Measurements from ENCODE around the gene SF3A1.

Gene SF3A1

DNA sequence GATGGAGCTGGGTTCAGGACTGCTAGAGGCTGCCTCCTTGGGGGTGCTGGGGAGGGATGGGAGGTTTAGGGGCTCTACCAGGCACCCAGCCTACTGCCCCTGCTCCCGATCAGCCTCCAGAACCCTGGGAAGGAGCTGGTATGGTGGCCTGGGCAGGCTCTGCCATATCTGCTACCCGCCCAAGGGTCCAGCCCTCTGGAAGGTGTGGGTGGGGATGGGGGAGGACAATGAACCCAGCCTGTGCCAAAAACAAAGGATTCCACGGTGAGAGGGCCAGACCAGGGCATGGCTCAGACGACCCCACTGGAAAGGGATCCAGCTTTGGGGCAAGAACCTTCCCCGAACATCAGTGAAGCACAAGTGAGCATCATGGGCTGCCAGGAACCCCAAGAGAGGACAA is 70.4 kb downstream of the SF3A1 start:
- FAIRE-seq (no peak), DNase-seq (ENCODE audit: insufficient read length, low spot score) (no peak)
- TF ChIP-seq POU2F2 (IDR thresholded peaks at IDR 0.05; ENCODE audit: low read depth, low read length), result no peak
- TF ChIP-seq PAX5 (IDR thresholded peaks at IDR 0.05; ENCODE audit: insufficient read depth, low read length, severe bottlenecking), result no peak
- no peak for TF ChIP-seq SPI1 (IDR thresholded peaks at IDR 0.05; ENCODE audit: low read depth, low read length)
- no peak for TF ChIP-seq POLR2AphosphoS5 (IDR thresholded peaks at IDR 0.05; ENCODE audit: low read depth, low read length)
- no peak for TF ChIP-seq TAF1 (IDR thresholded peaks at IDR 0.05; ENCODE audit: low read depth, low read length)
- TF ChIP-seq POLR2A (IDR thresholded peaks at IDR 0.05; ENCODE audit: low read depth, low read length), result no peak

DNA sequence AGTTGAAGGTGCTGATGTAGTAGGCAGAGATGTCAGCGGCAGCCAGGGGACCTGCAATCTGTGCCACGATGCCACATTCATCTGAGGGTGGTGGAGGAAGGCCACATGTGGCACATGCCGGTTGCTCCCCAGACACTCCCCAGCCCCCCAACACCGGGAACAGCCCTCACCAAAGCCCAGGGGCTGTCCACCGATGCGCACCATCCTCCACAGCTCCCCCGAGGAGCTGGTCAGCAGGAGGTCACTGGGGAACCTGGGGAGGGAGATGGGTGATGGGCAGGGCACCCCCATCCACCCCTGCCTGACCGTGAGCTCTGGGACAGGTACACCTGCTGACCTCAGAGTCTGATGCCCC is 70.9 kb downstream of the SF3A1 start:
- FAIRE-seq, result no peak
- TF ChIP-seq POU2F2 (IDR thresholded peaks at IDR 0.05; ENCODE audit: low read depth, low read length), result no peak
- TF ChIP-seq SPI1 (IDR thresholded peaks at IDR 0.05; ENCODE audit: low read depth, low read length), result no peak
- TF ChIP-seq TAF1 (IDR thresholded peaks at IDR 0.05; ENCODE audit: low read depth, low read length), result no peak
- no peak for TF ChIP-seq POLR2A (IDR thresholded peaks at IDR 0.05; ENCODE audit: low read depth, low read length)
- TF ChIP-seq POLR2AphosphoS5 (IDR thresholded peaks at IDR 0.05; ENCODE audit: low read depth, low read length), result no peak
- no peak for TF ChIP-seq PAX5 (IDR thresholded peaks at IDR 0.05; ENCODE audit: insufficient read depth, low read length, severe bottlenecking)
- no peak for DNase-seq (ENCODE audit: insufficient read length, low spot score)

DNA sequence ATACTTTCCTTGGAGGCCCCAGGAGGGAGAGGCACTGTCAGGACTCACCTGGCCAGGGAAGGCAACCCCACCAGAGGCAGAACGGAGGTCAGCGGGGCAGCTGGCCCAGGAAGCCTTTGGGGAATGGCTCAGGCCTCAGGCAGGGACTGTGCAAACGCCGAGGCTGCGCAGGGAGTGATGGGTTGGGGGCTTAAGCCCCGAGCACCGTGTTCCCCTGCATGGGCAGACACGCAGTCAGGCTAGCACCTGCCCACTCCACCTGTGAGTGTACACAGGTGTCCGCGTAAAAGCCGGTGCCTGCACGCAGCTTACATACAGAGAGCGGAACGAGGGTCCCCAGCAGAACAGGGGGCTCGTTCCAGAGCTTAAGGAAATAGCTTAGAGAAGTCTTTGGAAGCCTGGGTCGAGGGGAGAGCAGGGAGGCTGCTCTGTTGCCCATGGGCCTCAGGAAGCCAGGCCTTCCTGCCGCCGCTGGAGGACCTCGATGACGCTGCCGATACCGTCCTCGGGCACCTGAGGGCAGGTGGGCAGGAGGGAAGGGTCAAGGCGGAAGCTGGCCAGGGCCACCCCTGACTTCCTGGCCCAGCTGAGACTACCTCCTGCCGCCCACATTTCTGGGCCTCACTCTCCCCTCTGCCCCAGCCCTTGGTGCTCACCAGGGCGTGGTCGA is 71.4 kb downstream of the SF3A1 start:
- no peak for DNase-seq (ENCODE audit: insufficient read length, low spot score)
- TF ChIP-seq POLR2A (IDR thresholded peaks at IDR 0.05; ENCODE audit: low read depth, low read length) (no peak), POLR2AphosphoS5 (IDR thresholded peaks at IDR 0.05; ENCODE audit: low read depth, low read length) (no peak), SPI1 (IDR thresholded peaks at IDR 0.05; ENCODE audit: low read depth, low read length) (no peak), PAX5 (IDR thresholded peaks at IDR 0.05; ENCODE audit: insufficient read depth, low read length, severe bottlenecking) (no peak), POU2F2 (IDR thresholded peaks at IDR 0.05; ENCODE audit: low read depth, low read length) (no peak), TAF1 (IDR thresholded peaks at IDR 0.05; ENCODE audit: low read depth, low read length) (no peak)
- no peak for FAIRE-seq

DNA sequence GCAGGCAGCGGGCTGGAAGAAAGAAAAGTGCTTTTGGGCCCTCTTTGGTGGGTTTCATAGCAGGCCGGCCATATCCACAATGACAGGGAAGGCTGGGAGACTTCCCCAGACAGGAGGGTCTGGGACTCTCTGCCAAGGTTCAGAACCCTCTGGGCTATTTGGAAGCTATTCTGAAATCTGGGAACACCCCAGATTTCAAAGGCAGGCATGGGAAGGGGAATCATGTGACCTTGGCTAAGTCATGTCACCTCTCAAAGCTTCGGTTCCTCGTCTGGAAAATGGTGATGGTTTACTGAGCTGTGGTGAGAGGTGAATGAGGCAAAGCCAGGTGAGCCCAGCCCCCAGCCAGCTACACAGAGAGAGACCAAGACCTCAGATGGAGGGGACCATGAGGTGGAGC is 72.0 kb downstream of the SF3A1 start:
- DNase-seq (ENCODE audit: insufficient read length, low spot score) (no peak), FAIRE-seq (no peak)

DNA sequence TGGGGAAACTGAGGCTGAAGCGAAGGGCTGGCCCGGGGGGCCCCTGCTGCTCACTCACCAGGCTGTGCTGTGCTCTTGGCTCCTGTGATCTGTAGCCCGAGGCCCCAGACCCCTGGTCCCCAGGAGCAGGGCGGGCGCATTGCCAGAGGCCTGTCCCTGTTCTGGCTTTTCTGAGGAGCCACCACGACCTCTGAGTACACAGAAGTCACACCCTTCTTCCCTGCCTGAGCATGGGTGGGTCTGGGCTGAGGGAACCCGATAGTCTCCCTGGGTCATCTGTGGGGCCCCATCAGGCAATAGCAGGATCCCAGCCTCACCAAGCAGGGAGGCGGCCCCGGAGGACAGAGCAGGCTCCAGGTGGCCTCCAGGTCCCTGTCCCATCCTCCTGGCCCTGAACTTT is 72.5 kb downstream of the SF3A1 start:
- FAIRE-seq (no peak), DNase-seq (ENCODE audit: insufficient read length, low spot score) (no peak)
- no peak for TF ChIP-seq PAX5 (IDR thresholded peaks at IDR 0.05; ENCODE audit: insufficient read depth, low read length, severe bottlenecking)
- no peak for TF ChIP-seq TAF1 (IDR thresholded peaks at IDR 0.05; ENCODE audit: low read depth, low read length)
- no peak for TF ChIP-seq SPI1 (IDR thresholded peaks at IDR 0.05; ENCODE audit: low read depth, low read length)
- TF ChIP-seq POLR2A (IDR thresholded peaks at IDR 0.05; ENCODE audit: low read depth, low read length), result no peak
- TF ChIP-seq POU2F2 (IDR thresholded peaks at IDR 0.05; ENCODE audit: low read depth, low read length), result no peak
- no peak for TF ChIP-seq POLR2AphosphoS5 (IDR thresholded peaks at IDR 0.05; ENCODE audit: low read depth, low read length)

More for the DNA sequence above, 72.0 kb downstream of the SF3A1 start:
- no peak for TF ChIP-seq POLR2AphosphoS5 (IDR thresholded peaks at IDR 0.05; ENCODE audit: low read depth, low read length)

DNA sequence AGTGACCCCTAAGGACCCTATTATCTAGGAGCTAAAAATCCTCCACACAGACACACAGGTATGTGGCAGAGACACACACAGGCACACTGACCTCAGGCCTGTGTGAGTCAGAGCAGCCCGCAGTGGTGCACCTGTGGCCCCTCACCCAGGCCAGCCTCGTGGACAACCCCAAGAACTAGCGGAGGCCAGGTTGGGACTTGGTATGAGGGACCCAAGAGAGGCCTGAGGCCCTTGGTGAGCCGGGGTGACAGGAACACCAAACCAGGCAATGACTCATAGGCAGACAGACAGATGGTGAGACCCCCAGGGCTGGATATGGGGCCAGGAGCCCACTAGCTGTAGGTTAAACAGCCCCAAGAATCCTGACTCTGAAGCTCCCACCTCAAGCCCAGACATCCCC is 73.4 kb downstream of the SF3A1 start:
- TF ChIP-seq PAX5 (IDR thresholded peaks at IDR 0.05; ENCODE audit: insufficient read depth, low read length, severe bottlenecking) (no peak), POLR2AphosphoS5 (IDR thresholded peaks at IDR 0.05; ENCODE audit: low read depth, low read length) (no peak), POU2F2 (IDR thresholded peaks at IDR 0.05; ENCODE audit: low read depth, low read length) (no peak), SPI1 (IDR thresholded peaks at IDR 0.05; ENCODE audit: low read depth, low read length) (no peak), POLR2A (IDR thresholded peaks at IDR 0.05; ENCODE audit: low read depth, low read length) (no peak), TAF1 (IDR thresholded peaks at IDR 0.05; ENCODE audit: low read depth, low read length) (no peak)
- DNase-seq (ENCODE audit: insufficient read length, low spot score) (no peak), FAIRE-seq (no peak)

DNA sequence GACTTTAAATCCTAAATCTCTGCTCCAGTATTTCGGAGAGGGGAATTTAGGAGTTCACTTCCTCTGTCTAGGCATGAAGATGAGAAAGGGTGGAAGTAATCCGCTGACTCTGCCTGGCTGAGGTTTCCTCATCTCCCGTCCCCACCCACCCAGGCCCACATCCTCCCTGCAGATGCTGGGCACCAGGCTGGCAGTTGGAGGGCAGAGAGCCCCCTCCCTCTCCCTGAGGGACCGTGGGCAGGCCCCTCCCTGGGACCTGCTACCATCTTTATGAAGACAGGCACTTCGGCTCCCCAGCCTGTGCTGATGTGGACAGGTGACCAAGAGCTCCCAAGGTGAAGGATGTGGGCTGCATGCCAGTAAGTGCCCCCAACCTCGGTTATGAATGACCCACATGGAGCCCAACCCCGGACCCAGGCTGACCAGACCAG is 74.1 kb downstream of the SF3A1 start:
- no peak for FAIRE-seq
- no peak for TF ChIP-seq POLR2A (IDR thresholded peaks at IDR 0.05; ENCODE audit: low read depth, low read length)
- TF ChIP-seq POLR2AphosphoS5 (IDR thresholded peaks at IDR 0.05; ENCODE audit: low read depth, low read length), result no peak
- no peak for TF ChIP-seq POU2F2 (IDR thresholded peaks at IDR 0.05; ENCODE audit: low read depth, low read length)
- no peak for TF ChIP-seq SPI1 (IDR thresholded peaks at IDR 0.05; ENCODE audit: low read depth, low read length)
- no peak for TF ChIP-seq TAF1 (IDR thresholded peaks at IDR 0.05; ENCODE audit: low read depth, low read length)
- no peak for TF ChIP-seq PAX5 (IDR thresholded peaks at IDR 0.05; ENCODE audit: insufficient read depth, low read length, severe bottlenecking)
- no peak for DNase-seq (ENCODE audit: insufficient read length, low spot score)
